H9 (cell line): ENCODE results near the gene SLC7A14. TPM values are rescaled to one million over a fixed set of nuclear protein-coding genes. Genes with fewer than 3 reads are reported as not detected.

Experiments
- DNase-seq: peaks from one replicate; pipeline ENCODE4 v3.0.0-alpha.2; 2017
- H2AFZ ChIP-seq: one replicate; pipeline ENCODE4 v1.6.1; 2013; ENCODE audit warnings: mild to moderate bottlenecking, low read length, control low read depth, moderate library complexity
- H2AK5ac ChIP-seq: 2 replicates; pipeline ENCODE4 v1.6.1; 2013; ENCODE audit warnings: low read length, control low read depth, mixed read lengths; ENCODE audit not compliant: insufficient read length
- H2BK120ac ChIP-seq: one replicate; pipeline ENCODE4 v1.6.1; 2013; ENCODE audit warnings: low read depth, mild to moderate bottlenecking, low read length, control low read depth, inconsistent platforms; ENCODE audit not compliant: poor library complexity, severe bottlenecking
- H2BK12ac ChIP-seq: 2 replicates; pipeline ENCODE4 v1.6.1; 2013; ENCODE audit warnings: low read length, control low read depth, mixed read lengths, low read depth; ENCODE audit not compliant: insufficient read length
- H2BK15ac ChIP-seq: 2 replicates; pipeline ENCODE4 v1.6.1; 2013; ENCODE audit warnings: low read depth, low read length, control low read depth
- H2BK20ac ChIP-seq: one replicate; pipeline ENCODE4 v1.6.1; 2013; ENCODE audit warnings: low read depth, mild to moderate bottlenecking, low read length, control low read depth, inconsistent platforms; ENCODE audit not compliant: poor library complexity, severe bottlenecking
- H2BK5ac ChIP-seq: 2 replicates; pipeline ENCODE4 v1.6.1; 2013; ENCODE audit warnings: low read length, control low read depth, mixed read lengths; ENCODE audit not compliant: insufficient read length
- H3K14ac ChIP-seq: 2 replicates; pipeline ENCODE4 v1.6.1; 2013; ENCODE audit warnings: low read length, control low read depth; ENCODE audit not compliant: insufficient read depth
- H3K18ac ChIP-seq: 2 replicates; pipeline ENCODE4 v1.6.1; 2013; ENCODE audit warnings: low read depth, mild to moderate bottlenecking, mixed read lengths, low read length, control low read depth; ENCODE audit not compliant: insufficient read length
- H3K23ac ChIP-seq: 2 replicates; pipeline ENCODE4 v1.6.1; 2013; ENCODE audit warnings: low read length, control low read depth, mixed read lengths, low read depth; ENCODE audit not compliant: insufficient read length
- H3K23me2 ChIP-seq: 2 replicates; pipeline ENCODE4 v1.6.1; 2013; ENCODE audit warnings: low read depth, mild to moderate bottlenecking, mixed read lengths, low read length, control low read depth; ENCODE audit not compliant: insufficient read length, poor library complexity, severe bottlenecking
- H3K27ac ChIP-seq: 2 replicates; pipeline ENCODE4 v1.5.1; 2013; ENCODE audit warnings: low read length, control low read depth, mixed read lengths, low read depth; ENCODE audit not compliant: insufficient read length
- H3K27me3 ChIP-seq: 2 replicates; pipeline ENCODE4 v1.6.1; 2013; ENCODE audit warnings: low read length, control low read depth, inconsistent platforms; ENCODE audit not compliant: insufficient read depth
- H3K4ac ChIP-seq: 2 replicates; pipeline ENCODE4 v1.6.1; 2013; ENCODE audit warnings: low read depth, mild to moderate bottlenecking, control low read depth, inconsistent platforms, low read length, moderate library complexity
- H3K4me1 ChIP-seq: 2 replicates; pipeline ENCODE4 v1.6.1; 2013; ENCODE audit warnings: low read length, control low read depth, inconsistent platforms; ENCODE audit not compliant: insufficient read depth
- H3K4me2 ChIP-seq: 2 replicates; pipeline ENCODE4 v1.6.1; 2013; ENCODE audit warnings: low read length, control low read depth, mixed read lengths; ENCODE audit not compliant: insufficient read length, insufficient read depth
- H3K56ac ChIP-seq: 2 replicates; pipeline ENCODE4 v1.6.1; 2013; ENCODE audit warnings: low read depth, mild to moderate bottlenecking, mixed read lengths, low read length, control low read depth; ENCODE audit not compliant: insufficient read length
- H3K79me1 ChIP-seq: 2 replicates; pipeline ENCODE4 v1.6.1; 2013; ENCODE audit warnings: low read depth, mild to moderate bottlenecking, moderate library complexity, low read length, control low read depth, inconsistent platforms; ENCODE audit not compliant: insufficient read depth, poor library complexity, severe bottlenecking
- H3K79me2 ChIP-seq: 2 replicates; pipeline ENCODE4 v1.6.1; 2013; ENCODE audit warnings: low read length, control low read depth, inconsistent platforms; ENCODE audit not compliant: insufficient read depth
- H3K9ac ChIP-seq: 2 replicates; pipeline ENCODE4 v1.6.1; 2013; ENCODE audit warnings: low read length, control low read depth, mixed read lengths; ENCODE audit not compliant: insufficient read length; ENCODE audit errors: extremely low read depth
- H3K9me3 ChIP-seq: one replicate; pipeline ENCODE4 v1.6.1; 2013; ENCODE audit warnings: low read depth, low read length, inconsistent platforms; ENCODE audit not compliant: control insufficient read depth
- H3T11ph ChIP-seq: one replicate; pipeline ENCODE4 v1.6.1; 2013; ENCODE audit warnings: mild to moderate bottlenecking, low read length, control low read depth, inconsistent platforms
- H4K20me1 ChIP-seq: one replicate; pipeline ENCODE4 v1.6.1; 2013; ENCODE audit not compliant: control insufficient read depth, insufficient read length, insufficient read depth
- H4K5ac ChIP-seq: 2 replicates; pipeline ENCODE4 v1.6.1; 2013; ENCODE audit warnings: low read depth, mild to moderate bottlenecking, mixed read lengths, low read length, control low read depth; ENCODE audit not compliant: insufficient read length
- H4K8ac ChIP-seq: replicated peaks from 2 replicates; pipeline ENCODE4 v1.6.1; 2013; ENCODE audit warnings: low read length, control low read depth, mixed read lengths, low read depth; ENCODE audit not compliant: insufficient read length
- H4K91ac ChIP-seq: 2 replicates; pipeline ENCODE4 v1.6.1; 2013; ENCODE audit warnings: low read depth, mild to moderate bottlenecking, moderate library complexity, mixed read lengths, low read length, control low read depth; ENCODE audit not compliant: insufficient read length
- H3K27ac Mint-ChIP-seq, 3 experiments: 2 replicates in 2 of 3; 3 replicates in 1 of 3; pipeline ENCODE4 v1.8.0; 2020 to 2021; ENCODE audit warnings: mixed read lengths in 3 of 3, mild to moderate bottlenecking in 1 of 3, moderate library complexity in 1 of 3
- H3K27me3 Mint-ChIP-seq: 2 replicates; pipeline ENCODE4 v1.8.0; 2021; ENCODE audit warnings: low read depth, mild to moderate bottlenecking, moderate library complexity, mixed read lengths
- H3K36me3 Mint-ChIP-seq, 3 experiments: 2 replicates in 2 of 3; 3 replicates in 1 of 3; pipeline ENCODE4 v1.8.0; 2020 to 2021; ENCODE audit warnings: low read depth in 3 of 3, mixed read lengths in 3 of 3; ENCODE audit not compliant: insufficient read depth in 1 of 3
- H3K4me1 Mint-ChIP-seq, 2 experiments: 2 replicates each; pipeline ENCODE4 v1.8.0; 2020; ENCODE audit warnings: mixed read lengths in 2 of 2
- H3K4me3 Mint-ChIP-seq, 2 experiments: 2 replicates in 1 of 2; 3 replicates in 1 of 2; pipeline ENCODE4 v1.8.0; 2020 to 2021; ENCODE audit warnings: mild to moderate bottlenecking in 2 of 2, mixed read lengths in 2 of 2, moderate library complexity in 1 of 2
- H3K9me3 Mint-ChIP-seq, 2 experiments: 2 replicates in 1 of 2; 3 replicates in 1 of 2; pipeline ENCODE4 v1.8.0; 2020; ENCODE audit warnings: mild to moderate bottlenecking in 2 of 2, mixed read lengths in 2 of 2, moderate library complexity in 1 of 2
- CTCF ChIP-seq: fragments of 200-600 bp; sonication (generic); conservative IDR thresholded peaks from 3 replicates; pipeline ENCODE4 v1.8.0; 2021; ENCODE audit warnings: antibody characterized with exemption, mild to moderate bottlenecking
- WGBS: extraction: QIAGEN DNeasy Blood & Tissue Kit; methylation state at CpG from one replicate; pipeline ENCODE4 v1.1.7; 2013; ENCODE audit warnings: missing lambda C conversion rate, low lambda C conversion rate, mixed read lengths; ENCODE audit not compliant: insufficient read length; ENCODE audit errors: extremely low coverage; 5-methylcytosine and 5-hydroxymethylcytosine counted together
- total RNA-seq: library from RNA; stranded (reverse); gene quantifications from 2 replicates; pipeline ENCODE4 v1.2.1, GENCODE V29; 2021

The SLC7A14 gene
- total RNA-seq, 1 experiment from 2014 or later: 0.42 TPM

GRCh38 chr3:170579646-170580045 is 6.2 kb downstream of the SLC7A14 start:
- DNase-seq: no peak
- Histone ChIP-seq H3K27me3 (peaks cover under 1% of the 10 kb centered on the region; the same call in 1 of the 2 replicates), H3K9ac (no peak overlapping the region), H3K23me2 (peaks cover under 1% of the 10 kb centered on the region), H3K14ac (no peak overlapping the region), H3K23ac (no peak overlapping the region), H2BK5ac (no peak overlapping the region), H2BK12ac (no peak overlapping the region), H2BK120ac (no peak overlapping the region), H3K9me3 (no peaks in the 10 kb centered on the region), H2BK15ac (no peak overlapping the region), H3K56ac (no peak overlapping the region), H3K4ac (no peak overlapping the region), H4K8ac (no peak overlapping the region), H2BK20ac (no peak overlapping the region), H3K4me2 (no peak overlapping the region), H3K4me1 (no peaks in the 10 kb centered on the region), H4K20me1 (no peaks in the 10 kb centered on the region), H2AK5ac (no peak overlapping the region), H4K5ac (no peak overlapping the region), H3K27ac (no peak overlapping the region), H4K91ac (no peak overlapping the region), H3T11ph (no peak overlapping the region), H3K79me2 (no peaks in the 10 kb centered on the region), H3K79me1 (no peaks in the 10 kb centered on the region), H2AFZ (no peak overlapping the region), H3K18ac (no peak overlapping the region)
- WGBS: no CpG with 5 or more reads among the region's 3 CpGs
- Mint-ChIP-seq H3K9me3 (no peaks in the 10 kb centered on the region), H3K27me3 (peaks cover 15% of the 10 kb centered on the region), H3K4me3 (no peak overlapping the region), H3K4me1 (peaks cover under 1 to 4% of the 10 kb centered on the region in 2 experiments; a peak in 3 of 4 replicates), H3K27ac (no peak overlapping the region), H3K36me3 (no peaks in the 10 kb centered on the region)
- no peak for TF ChIP-seq CTCF
